H1 (cell line): Measurements from ENCODE around the gene GAPT.
A peak's percentile ranks its signal among the peaks of the same experiment; 100 is the strongest.

Source experiments
- CBX5 ChIP-seq: fragments of 300-800, 300-1000 bp; sonication (generic); IDR thresholded peaks from 2 replicates; pipeline ENCODE4 v1.7.1; 2016; ENCODE audit warnings: antibody characterized with exemption, low read length, low read depth
- CEBPB ChIP-seq: IDR thresholded peaks from 2 replicates; pipeline ENCODE4 v1.6.1; 2012; ENCODE audit warnings: low read depth, low read length
- CREB1 ChIP-seq: IDR thresholded peaks from 2 replicates; pipeline ENCODE4 v1.6.1; 2012; ENCODE audit warnings: inconsistent platforms
- EP300 ChIP-seq, 2 experiments: IDR thresholded peaks; 1 replicate in 1 of 2; 2 replicates in 1 of 2; pipeline ENCODE4 v1.6.1; 2011 to 2012; ENCODE audit warnings: low read depth in 2 of 2, low read length in 2 of 2, mild to moderate bottlenecking in 2 of 2, borderline replicate concordance in 1 of 2, inconsistent platforms in 1 of 2, moderate library complexity in 1 of 2
- GABPA ChIP-seq: IDR thresholded peaks from 2 replicates; pipeline ENCODE4 v1.6.1; 2011; ENCODE audit warnings: mild to moderate bottlenecking, low read length, moderate library complexity, borderline replicate concordance; ENCODE audit not compliant: insufficient read depth
- HDAC2 ChIP-seq, 2 experiments: fragments of 300-600 bp in 1 of 2; sonication (generic) in 1 of 2; IDR thresholded peaks; 2 replicates each; pipeline ENCODE4 v1.6.1; 2011 to 2012; ENCODE audit warnings: low read depth in 2 of 2, low read length in 2 of 2, mild to moderate bottlenecking in 2 of 2, moderate library complexity in 2 of 2, borderline replicate concordance in 1 of 2, inconsistent platforms in 1 of 2
- KDM4A ChIP-seq: IDR thresholded peaks from one replicate; pipeline ENCODE4 v1.7.1; 2012; ENCODE audit warnings: low read depth, mild to moderate bottlenecking, moderate library complexity, low read length, inconsistent platforms; ENCODE audit not compliant: severe bottlenecking
- POLR2A ChIP-seq, 2 experiments: IDR thresholded peaks; 1 replicate in 1 of 2; 2 replicates in 1 of 2; pipeline ENCODE4 v1.6.1; 2011; ENCODE audit warnings: low read depth in 2 of 2, low read length in 2 of 2, mild to moderate bottlenecking in 2 of 2; ENCODE audit errors: control extremely low read depth in 1 of 2
- POLR2AphosphoS5 ChIP-seq: IDR thresholded peaks from 2 replicates; pipeline ENCODE4 v1.6.1; 2011; ENCODE audit warnings: low read depth, low read length
- RAD21 ChIP-seq, 2 experiments: IDR thresholded peaks in 1 of 2; conservative IDR thresholded peaks in 1 of 2; 2 replicates each; pipeline ENCODE4 v1.6.1; 2011; ENCODE audit warnings: low read depth in 2 of 2, low read length in 2 of 2, improper control_type of control experiment in 1 of 2, inconsistent platforms in 1 of 2, mild to moderate bottlenecking in 1 of 2, moderate library complexity in 1 of 2
- RNF2 ChIP-seq: fragments of 200-900, 300-1000 bp; sonication (generic); IDR thresholded peaks from 2 replicates; pipeline ENCODE4 v1.7.1; 2016; ENCODE audit warnings: borderline replicate concordance, low read depth, mild to moderate bottlenecking, antibody characterized with exemption, low read length; ENCODE audit not compliant: poor library complexity, severe bottlenecking; ENCODE audit errors: missing control alignments
- SP1 ChIP-seq: IDR thresholded peaks from 2 replicates; pipeline ENCODE4 v1.6.1; 2011; ENCODE audit warnings: low read depth, low read length
- TF ChIP-seq, protein P1 (sequence below), 3 experiments: IDR thresholded peaks; 1 replicate in 2 of 3; 2 replicates in 1 of 3; pipeline versions ENCODE4 v1.5.1 to v1.6.1; 2011; ENCODE audit warnings: low read length in 3 of 3, mild to moderate bottlenecking in 3 of 3, inconsistent platforms in 2 of 3, low read depth in 1 of 3, moderate library complexity in 1 of 3; ENCODE audit not compliant: insufficient read depth in 1 of 3; ENCODE audit errors: control extremely low read depth in 1 of 3
- TF ChIP-seq, protein P2 (sequence below): fragments of 300-600 bp; sonication (generic); IDR thresholded peaks from 2 replicates; pipeline ENCODE4 v1.7.1; 2012; ENCODE audit warnings: low read length, moderate library complexity, mild to moderate bottlenecking, inconsistent platforms; ENCODE audit not compliant: insufficient replicate concordance

DNA sequence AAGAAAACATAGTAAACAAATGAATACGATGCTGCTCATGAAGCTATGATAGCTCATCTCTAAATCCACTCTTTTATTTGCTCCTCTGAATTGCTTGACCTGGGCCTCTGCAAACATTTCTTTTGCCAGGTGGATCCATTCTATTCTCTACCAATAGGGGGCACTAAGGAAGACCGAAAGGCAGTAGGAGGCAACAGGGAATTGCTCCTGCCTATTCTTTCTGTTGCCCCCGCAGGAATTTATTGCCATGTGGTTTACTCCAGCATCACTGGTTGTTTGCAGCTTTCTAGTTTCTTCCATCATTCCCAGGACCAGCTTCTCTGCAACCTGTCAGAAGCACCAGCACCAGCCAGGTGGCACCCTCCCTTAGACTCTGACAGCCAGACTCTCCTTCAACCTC, 5.3 kb downstream of the GAPT start:
- no peak for TF ChIP-seq CBX5
- TF ChIP-seq, protein P1, sequence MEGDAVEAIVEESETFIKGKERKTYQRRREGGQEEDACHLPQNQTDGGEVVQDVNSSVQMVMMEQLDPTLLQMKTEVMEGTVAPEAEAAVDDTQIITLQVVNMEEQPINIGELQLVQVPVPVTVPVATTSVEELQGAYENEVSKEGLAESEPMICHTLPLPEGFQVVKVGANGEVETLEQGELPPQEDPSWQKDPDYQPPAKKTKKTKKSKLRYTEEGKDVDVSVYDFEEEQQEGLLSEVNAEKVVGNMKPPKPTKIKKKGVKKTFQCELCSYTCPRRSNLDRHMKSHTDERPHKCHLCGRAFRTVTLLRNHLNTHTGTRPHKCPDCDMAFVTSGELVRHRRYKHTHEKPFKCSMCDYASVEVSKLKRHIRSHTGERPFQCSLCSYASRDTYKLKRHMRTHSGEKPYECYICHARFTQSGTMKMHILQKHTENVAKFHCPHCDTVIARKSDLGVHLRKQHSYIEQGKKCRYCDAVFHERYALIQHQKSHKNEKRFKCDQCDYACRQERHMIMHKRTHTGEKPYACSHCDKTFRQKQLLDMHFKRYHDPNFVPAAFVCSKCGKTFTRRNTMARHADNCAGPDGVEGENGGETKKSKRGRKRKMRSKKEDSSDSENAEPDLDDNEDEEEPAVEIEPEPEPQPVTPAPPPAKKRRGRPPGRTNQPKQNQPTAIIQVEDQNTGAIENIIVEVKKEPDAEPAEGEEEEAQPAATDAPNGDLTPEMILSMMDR (IDR thresholded peaks at IDR 0.05; ENCODE audit: control extremely low read depth in 1 of 3, insufficient read depth in 1 of 3, low read depth in 1 of 3, low read length in 3 of 3): peak in 2 of 3 experiments; percentile 56 to 65; a peak in 3 of 4 replicates
- TF ChIP-seq EP300 (IDR thresholded peaks at IDR 0.05; ENCODE audit: borderline replicate concordance in 1 of 2, low read depth in 2 of 2, low read length in 2 of 2): no peak
- no peak for TF ChIP-seq POLR2AphosphoS5
- TF ChIP-seq, protein P2, sequence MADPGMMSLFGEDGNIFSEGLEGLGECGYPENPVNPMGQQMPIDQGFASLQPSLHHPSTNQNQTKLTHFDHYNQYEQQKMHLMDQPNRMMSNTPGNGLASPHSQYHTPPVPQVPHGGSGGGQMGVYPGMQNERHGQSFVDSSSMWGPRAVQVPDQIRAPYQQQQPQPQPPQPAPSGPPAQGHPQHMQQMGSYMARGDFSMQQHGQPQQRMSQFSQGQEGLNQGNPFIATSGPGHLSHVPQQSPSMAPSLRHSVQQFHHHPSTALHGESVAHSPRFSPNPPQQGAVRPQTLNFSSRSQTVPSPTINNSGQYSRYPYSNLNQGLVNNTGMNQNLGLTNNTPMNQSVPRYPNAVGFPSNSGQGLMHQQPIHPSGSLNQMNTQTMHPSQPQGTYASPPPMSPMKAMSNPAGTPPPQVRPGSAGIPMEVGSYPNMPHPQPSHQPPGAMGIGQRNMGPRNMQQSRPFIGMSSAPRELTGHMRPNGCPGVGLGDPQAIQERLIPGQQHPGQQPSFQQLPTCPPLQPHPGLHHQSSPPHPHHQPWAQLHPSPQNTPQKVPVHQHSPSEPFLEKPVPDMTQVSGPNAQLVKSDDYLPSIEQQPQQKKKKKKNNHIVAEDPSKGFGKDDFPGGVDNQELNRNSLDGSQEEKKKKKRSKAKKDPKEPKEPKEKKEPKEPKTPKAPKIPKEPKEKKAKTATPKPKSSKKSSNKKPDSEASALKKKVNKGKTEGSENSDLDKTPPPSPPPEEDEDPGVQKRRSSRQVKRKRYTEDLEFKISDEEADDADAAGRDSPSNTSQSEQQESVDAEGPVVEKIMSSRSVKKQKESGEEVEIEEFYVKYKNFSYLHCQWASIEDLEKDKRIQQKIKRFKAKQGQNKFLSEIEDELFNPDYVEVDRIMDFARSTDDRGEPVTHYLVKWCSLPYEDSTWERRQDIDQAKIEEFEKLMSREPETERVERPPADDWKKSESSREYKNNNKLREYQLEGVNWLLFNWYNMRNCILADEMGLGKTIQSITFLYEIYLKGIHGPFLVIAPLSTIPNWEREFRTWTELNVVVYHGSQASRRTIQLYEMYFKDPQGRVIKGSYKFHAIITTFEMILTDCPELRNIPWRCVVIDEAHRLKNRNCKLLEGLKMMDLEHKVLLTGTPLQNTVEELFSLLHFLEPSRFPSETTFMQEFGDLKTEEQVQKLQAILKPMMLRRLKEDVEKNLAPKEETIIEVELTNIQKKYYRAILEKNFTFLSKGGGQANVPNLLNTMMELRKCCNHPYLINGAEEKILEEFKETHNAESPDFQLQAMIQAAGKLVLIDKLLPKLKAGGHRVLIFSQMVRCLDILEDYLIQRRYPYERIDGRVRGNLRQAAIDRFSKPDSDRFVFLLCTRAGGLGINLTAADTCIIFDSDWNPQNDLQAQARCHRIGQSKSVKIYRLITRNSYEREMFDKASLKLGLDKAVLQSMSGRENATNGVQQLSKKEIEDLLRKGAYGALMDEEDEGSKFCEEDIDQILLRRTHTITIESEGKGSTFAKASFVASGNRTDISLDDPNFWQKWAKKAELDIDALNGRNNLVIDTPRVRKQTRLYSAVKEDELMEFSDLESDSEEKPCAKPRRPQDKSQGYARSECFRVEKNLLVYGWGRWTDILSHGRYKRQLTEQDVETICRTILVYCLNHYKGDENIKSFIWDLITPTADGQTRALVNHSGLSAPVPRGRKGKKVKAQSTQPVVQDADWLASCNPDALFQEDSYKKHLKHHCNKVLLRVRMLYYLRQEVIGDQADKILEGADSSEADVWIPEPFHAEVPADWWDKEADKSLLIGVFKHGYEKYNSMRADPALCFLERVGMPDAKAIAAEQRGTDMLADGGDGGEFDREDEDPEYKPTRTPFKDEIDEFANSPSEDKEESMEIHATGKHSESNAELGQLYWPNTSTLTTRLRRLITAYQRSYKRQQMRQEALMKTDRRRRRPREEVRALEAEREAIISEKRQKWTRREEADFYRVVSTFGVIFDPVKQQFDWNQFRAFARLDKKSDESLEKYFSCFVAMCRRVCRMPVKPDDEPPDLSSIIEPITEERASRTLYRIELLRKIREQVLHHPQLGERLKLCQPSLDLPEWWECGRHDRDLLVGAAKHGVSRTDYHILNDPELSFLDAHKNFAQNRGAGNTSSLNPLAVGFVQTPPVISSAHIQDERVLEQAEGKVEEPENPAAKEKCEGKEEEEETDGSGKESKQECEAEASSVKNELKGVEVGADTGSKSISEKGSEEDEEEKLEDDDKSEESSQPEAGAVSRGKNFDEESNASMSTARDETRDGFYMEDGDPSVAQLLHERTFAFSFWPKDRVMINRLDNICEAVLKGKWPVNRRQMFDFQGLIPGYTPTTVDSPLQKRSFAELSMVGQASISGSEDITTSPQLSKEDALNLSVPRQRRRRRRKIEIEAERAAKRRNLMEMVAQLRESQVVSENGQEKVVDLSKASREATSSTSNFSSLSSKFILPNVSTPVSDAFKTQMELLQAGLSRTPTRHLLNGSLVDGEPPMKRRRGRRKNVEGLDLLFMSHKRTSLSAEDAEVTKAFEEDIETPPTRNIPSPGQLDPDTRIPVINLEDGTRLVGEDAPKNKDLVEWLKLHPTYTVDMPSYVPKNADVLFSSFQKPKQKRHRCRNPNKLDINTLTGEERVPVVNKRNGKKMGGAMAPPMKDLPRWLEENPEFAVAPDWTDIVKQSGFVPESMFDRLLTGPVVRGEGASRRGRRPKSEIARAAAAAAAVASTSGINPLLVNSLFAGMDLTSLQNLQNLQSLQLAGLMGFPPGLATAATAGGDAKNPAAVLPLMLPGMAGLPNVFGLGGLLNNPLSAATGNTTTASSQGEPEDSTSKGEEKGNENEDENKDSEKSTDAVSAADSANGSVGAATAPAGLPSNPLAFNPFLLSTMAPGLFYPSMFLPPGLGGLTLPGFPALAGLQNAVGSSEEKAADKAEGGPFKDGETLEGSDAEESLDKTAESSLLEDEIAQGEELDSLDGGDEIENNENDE: no peak
- TF ChIP-seq RAD21 (IDR thresholded peaks at IDR 0.05 in 1 of 2, conservative IDR thresholded peaks at IDR 0.05 in 1 of 2; ENCODE audit: low read depth in 2 of 2, low read length in 2 of 2): peak; percentile 39 to 57
- no peak for TF ChIP-seq CREB1
- TF ChIP-seq KDM4A: no peak
- no peak for TF ChIP-seq HDAC2 (IDR thresholded peaks at IDR 0.05; ENCODE audit: borderline replicate concordance in 1 of 2, low read depth in 2 of 2, low read length in 2 of 2)
- TF ChIP-seq CEBPB: no peak
- no peak for TF ChIP-seq SP1
- TF ChIP-seq GABPA: no peak
- no peak for TF ChIP-seq POLR2A (IDR thresholded peaks at IDR 0.05; ENCODE audit: control extremely low read depth in 1 of 2, low read depth in 2 of 2, low read length in 2 of 2)
- no peak for TF ChIP-seq RNF2
